ENCODE results near the gene OR1K1. TPM values are rescaled to one million over a fixed set of nuclear protein-coding genes. Genes with fewer than 3 reads are reported as not detected.
A peak's percentile ranks its signal among the peaks of the same experiment; 100 is the strongest.

OR1K1 gene
- total and polyA plus RNA-seq, 8 donors: not detected

DNA sequence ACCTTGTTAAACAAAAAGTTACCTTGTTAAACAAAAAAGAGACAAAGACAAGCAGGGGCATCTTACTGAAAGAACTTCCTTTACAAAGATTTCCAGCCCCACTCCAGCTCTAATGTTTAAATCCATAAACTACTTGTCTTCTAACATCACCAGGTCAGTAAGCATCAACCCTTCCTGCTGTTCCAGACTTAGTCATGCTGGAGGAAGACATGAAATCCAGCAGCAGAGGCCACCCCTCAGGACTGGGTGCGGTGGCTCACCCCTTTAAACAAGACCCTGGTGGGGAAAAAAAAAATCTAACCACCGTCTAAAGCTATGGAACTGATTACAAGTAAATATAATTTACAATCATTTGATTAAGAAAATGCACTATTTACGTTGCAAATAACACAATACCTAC lies 19.4 kb downstream of the OR1K1 start:
- Histone ChIP-seq H3K27me3 (no peaks in the 10 kb centered on the region), H3K9me3 (no peaks in the 10 kb centered on the region), H3K4me1 (peaks cover 2 to 53% of the 10 kb centered on the region in 2 donors), H3K27ac (peak overlapping the region in 1 of 2 donors; percentile 51), H3K36me3 (peaks cover 0 to 64% of the 10 kb centered on the region in 2 donors), H3K4me3 (no peak overlapping the region)
- DNase-seq (no peak), ATAC-seq (no peak)
- intact Hi-C loops (cut with DNase I): no loop called here
- TF ChIP-seq, protein P1, sequence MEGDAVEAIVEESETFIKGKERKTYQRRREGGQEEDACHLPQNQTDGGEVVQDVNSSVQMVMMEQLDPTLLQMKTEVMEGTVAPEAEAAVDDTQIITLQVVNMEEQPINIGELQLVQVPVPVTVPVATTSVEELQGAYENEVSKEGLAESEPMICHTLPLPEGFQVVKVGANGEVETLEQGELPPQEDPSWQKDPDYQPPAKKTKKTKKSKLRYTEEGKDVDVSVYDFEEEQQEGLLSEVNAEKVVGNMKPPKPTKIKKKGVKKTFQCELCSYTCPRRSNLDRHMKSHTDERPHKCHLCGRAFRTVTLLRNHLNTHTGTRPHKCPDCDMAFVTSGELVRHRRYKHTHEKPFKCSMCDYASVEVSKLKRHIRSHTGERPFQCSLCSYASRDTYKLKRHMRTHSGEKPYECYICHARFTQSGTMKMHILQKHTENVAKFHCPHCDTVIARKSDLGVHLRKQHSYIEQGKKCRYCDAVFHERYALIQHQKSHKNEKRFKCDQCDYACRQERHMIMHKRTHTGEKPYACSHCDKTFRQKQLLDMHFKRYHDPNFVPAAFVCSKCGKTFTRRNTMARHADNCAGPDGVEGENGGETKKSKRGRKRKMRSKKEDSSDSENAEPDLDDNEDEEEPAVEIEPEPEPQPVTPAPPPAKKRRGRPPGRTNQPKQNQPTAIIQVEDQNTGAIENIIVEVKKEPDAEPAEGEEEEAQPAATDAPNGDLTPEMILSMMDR (IDR thresholded peaks at IDR 0.05): no peak

DNA sequence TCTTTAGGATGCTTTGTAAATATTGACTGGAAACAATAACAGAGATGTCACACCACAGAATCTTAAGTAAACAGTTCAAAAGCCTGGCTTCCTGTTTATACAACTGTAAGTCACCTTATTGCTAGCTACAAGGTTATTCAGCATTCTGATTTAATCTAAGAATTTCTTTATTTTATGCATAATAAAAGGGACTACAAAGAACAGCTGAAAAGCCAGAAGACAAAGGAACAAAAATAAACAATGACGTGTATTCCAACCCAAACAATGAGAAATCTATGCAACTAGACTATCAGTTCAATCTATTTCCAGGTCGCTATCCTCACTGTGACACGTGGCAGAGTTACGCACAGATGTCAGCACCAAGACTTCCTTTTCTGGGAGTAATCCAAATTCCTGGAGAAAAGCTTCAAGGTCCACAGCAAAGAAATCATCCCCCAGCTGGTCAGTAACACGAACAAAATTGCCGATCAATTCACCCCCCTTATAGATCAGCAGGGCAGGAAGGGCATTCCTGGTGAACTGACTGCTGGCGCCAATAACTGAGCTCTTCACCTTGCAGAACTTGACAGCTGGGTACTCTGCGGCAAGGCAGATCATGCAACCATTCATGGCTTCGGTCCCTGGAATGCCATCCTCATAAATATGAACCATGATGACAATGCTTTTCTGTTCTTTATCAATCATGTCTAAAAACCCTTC lies 20.0 kb downstream of the OR1K1 start:
- DNase-seq (peak in 1 of 4 donors; percentile 10), ATAC-seq (no peak)
- Histone ChIP-seq H3K4me1 (peaks cover 2 to 53% of the 10 kb centered on the region in 2 donors), H3K4me3 (no peak overlapping the region), H3K27ac (peak overlapping the region in 1 of 2 donors; percentile 52), H3K36me3 (peaks cover 0 to 69% of the 10 kb centered on the region in 2 donors), H3K9me3 (no peaks in the 10 kb centered on the region), H3K27me3 (no peaks in the 10 kb centered on the region)
- TF ChIP-seq, protein P1 (IDR thresholded peaks at IDR 0.05): no peak
- intact Hi-C loops (cut with DNase I): no loop called here

GRCh38 chr9:122820490-122820845 lies 20.5 kb downstream of the OR1K1 start:
- peak overlapping the region in 1 of 2 donors; percentile 52 for H3K27ac ChIP-seq
- H3K27me3 ChIP-seq: no peaks in the 10 kb centered on the region
- H3K9me3 ChIP-seq: no peaks in the 10 kb centered on the region
- no peak for ATAC-seq
- H3K36me3 ChIP-seq: peaks cover 0 to 74% of the 10 kb centered on the region in 2 donors
- TF ChIP-seq, protein P1 (IDR thresholded peaks at IDR 0.05): no peak
- no peak for DNase-seq
- no peak overlapping the region for H3K4me3 ChIP-seq
- intact Hi-C loops (cut with DNase I): no loop called here
- H3K4me1 ChIP-seq: peaks cover 2 to 52% of the 10 kb centered on the region in 2 donors

DNA sequence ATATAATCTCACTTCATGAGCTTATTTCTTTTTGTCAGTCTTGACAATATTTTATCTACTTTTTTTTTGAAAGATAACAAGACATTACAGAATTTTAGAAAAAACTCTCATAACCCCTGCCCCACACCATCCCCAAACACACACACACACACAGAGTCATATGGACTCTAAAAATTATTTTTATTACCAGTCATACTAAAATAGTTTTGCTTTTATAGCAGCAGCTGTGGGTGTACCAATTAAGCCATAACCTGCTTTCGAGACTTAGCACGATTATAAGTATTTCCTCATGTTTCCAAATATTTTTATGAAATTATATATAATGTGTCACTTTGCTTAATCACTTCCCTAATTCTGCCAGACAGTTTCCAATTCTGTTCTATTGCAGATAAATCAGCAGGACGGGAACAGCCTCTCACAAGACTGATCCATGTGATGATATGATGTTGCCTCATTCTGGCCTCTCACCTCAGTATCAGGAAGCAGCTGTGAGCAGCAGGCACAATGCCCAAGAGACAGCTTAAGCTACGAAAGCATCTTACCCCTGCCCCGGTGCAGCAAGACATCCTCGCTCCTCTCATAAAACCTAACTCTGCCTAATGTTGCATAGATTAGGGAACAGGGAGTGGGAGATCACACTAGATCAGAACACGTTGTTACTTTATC lies 21.5 kb downstream of the OR1K1 start:
- Histone ChIP-seq H3K9me3 (no peaks in the 10 kb centered on the region), H3K27ac (peak overlapping the region; percentile 42 to 52), H3K27me3 (no peaks in the 10 kb centered on the region), H3K36me3 (peaks cover 0 to 79% of the 10 kb centered on the region in 2 donors), H3K4me3 (no peak overlapping the region), H3K4me1 (peaks cover 2 to 47% of the 10 kb centered on the region in 2 donors)
- ATAC-seq: peak; percentile 54
- peak in 2 of 4 donors; percentile 12 to 53 for DNase-seq
- intact Hi-C loops (cut with DNase I): no loop called here
- TF ChIP-seq, protein P1 (IDR thresholded peaks at IDR 0.05): no peak

- no peak for DNase-seq
- no peak overlapping the region for H3K4me3 ChIP-seq
- ATAC-seq: no peak
- intact Hi-C loops (cut with DNase I): no loop called here
- peaks cover 0 to 73% of the 10 kb centered on the region in 2 donors for H3K36me3 ChIP-seq
- H3K4me1 ChIP-seq: peaks cover 8 to 48% of the 10 kb centered on the region in 2 donors
- peak overlapping the region; percentile 42 to 52 for H3K27ac ChIP-seq
- H3K27me3 ChIP-seq: no peaks in the 10 kb centered on the region
- TF ChIP-seq, protein P1 (IDR thresholded peaks at IDR 0.05): no peak
- no peaks in the 10 kb centered on the region for H3K9me3 ChIP-seq
Observed at GRCh38 chr9:122822056-122822455, 22.1 kb downstream of the OR1K1 start.

Measured in left lung (tissue), 10 donors.